IMR-90 (cell line): ENCODE measurements around the gene CRIM1.

Experiments
- CHD1 ChIP-seq: IDR thresholded peaks from 2 replicates; pipeline ENCODE4 v1.6.1; 2012; ENCODE audit warnings: low read depth, low read length, improper control_type of control experiment
- FOS ChIP-seq: fragments of 150-350 bp; IDR thresholded peaks from 2 replicates; pipeline ENCODE4 v1.6.1; 2016; ENCODE audit warnings: low read depth, low read length
- MAZ ChIP-seq: IDR thresholded peaks from 2 replicates; pipeline ENCODE4 v1.6.1; 2012; ENCODE audit warnings: low read depth, mild to moderate bottlenecking, low read length, improper control_type of control experiment, moderate library complexity, borderline replicate concordance
- NFE2L2 ChIP-seq: fragments of 150-350 bp; IDR thresholded peaks from 2 replicates; pipeline ENCODE4 v1.6.1; 2016; ENCODE audit warnings: low read depth, mild to moderate bottlenecking, low read length
- POLR2A ChIP-seq: IDR thresholded peaks from 2 replicates; pipeline ENCODE4 v1.6.1; 2012; ENCODE audit warnings: mild to moderate bottlenecking, low read depth, low read length
- SMC3 ChIP-seq: fragments of 150-350 bp; IDR thresholded peaks from 2 replicates; pipeline ENCODE4 v1.6.1; 2016; ENCODE audit warnings: low read depth, mild to moderate bottlenecking, antibody characterized with exemption, low read length, moderate library complexity
- TF ChIP-seq, protein P1 (sequence below): conservative IDR thresholded peaks from 2 replicates; pipeline ENCODE4 v1.5.1; 2012; ENCODE audit warnings: mild to moderate bottlenecking, low read depth, low read length, improper control_type of control experiment
- TF ChIP-seq, protein P2 (sequence below): fragments of 150-350 bp; IDR thresholded peaks from 2 replicates; pipeline ENCODE4 v1.6.1; 2017; ENCODE audit warnings: mild to moderate bottlenecking, antibody characterized with exemption, low read length, low read depth

DNA sequence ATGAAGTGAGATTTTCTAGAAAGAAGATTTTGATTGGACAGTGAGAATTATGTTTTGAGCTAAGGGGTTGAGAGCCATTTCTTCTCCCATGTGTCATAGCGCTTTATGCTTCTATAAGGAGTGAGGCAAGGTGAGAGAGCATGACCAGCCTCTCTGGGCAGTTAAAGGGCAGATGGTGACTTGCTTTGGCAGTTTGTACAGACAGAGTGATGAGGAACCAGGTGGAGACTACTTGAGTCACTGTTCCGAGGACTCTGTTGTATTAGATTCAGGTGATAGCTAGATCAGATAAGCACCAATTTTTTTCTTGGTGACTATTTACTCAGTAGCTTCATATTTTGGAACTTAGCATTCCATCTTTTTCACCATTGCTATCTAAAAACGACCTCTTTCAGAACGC, 4.5 kb downstream of the CRIM1 start:
- TF ChIP-seq, protein P1, sequence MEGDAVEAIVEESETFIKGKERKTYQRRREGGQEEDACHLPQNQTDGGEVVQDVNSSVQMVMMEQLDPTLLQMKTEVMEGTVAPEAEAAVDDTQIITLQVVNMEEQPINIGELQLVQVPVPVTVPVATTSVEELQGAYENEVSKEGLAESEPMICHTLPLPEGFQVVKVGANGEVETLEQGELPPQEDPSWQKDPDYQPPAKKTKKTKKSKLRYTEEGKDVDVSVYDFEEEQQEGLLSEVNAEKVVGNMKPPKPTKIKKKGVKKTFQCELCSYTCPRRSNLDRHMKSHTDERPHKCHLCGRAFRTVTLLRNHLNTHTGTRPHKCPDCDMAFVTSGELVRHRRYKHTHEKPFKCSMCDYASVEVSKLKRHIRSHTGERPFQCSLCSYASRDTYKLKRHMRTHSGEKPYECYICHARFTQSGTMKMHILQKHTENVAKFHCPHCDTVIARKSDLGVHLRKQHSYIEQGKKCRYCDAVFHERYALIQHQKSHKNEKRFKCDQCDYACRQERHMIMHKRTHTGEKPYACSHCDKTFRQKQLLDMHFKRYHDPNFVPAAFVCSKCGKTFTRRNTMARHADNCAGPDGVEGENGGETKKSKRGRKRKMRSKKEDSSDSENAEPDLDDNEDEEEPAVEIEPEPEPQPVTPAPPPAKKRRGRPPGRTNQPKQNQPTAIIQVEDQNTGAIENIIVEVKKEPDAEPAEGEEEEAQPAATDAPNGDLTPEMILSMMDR, result no peak
- no peak for TF ChIP-seq MAZ
- TF ChIP-seq, protein P2, sequence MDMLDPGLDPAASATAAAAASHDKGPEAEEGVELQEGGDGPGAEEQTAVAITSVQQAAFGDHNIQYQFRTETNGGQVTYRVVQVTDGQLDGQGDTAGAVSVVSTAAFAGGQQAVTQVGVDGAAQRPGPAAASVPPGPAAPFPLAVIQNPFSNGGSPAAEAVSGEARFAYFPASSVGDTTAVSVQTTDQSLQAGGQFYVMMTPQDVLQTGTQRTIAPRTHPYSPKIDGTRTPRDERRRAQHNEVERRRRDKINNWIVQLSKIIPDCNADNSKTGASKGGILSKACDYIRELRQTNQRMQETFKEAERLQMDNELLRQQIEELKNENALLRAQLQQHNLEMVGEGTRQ, result no peak
- TF ChIP-seq SMC3, result no peak
- no peak for TF ChIP-seq POLR2A
- TF ChIP-seq FOS, result no peak
- no peak for TF ChIP-seq NFE2L2
- no peak for TF ChIP-seq CHD1
